ENCODE measurements around the gene BCL2L2. TPM values are rescaled to one million over a fixed set of nuclear protein-coding genes. Genes with fewer than 3 reads are reported as not detected.
A peak's percentile ranks its signal among the peaks of the same experiment; 100 is the strongest.

The BCL2L2 gene
- total and polyA plus RNA-seq, 2 of the 8 experiments (the other 6 are each of a cell fraction or from before 2014, with no cell fraction given): 9.3 to 13.8 TPM

- TF ChIP-seq NRF1 (IDR thresholded peaks at IDR 0.05; ENCODE audit: low read depth, low read length) (no peak), RAD21 (IDR thresholded peaks at IDR 0.05 in 1 of 2, conservative IDR thresholded peaks at IDR 0.05 in 1 of 2; ENCODE audit: low read depth in 2 of 2, low read length in 2 of 2) (peak in 1 of 2 experiments; percentile 33; a peak in 2 of 4 replicates), GTF2F1 (IDR thresholded peaks at IDR 0.05; ENCODE audit: borderline replicate concordance, low read depth, low read length) (no peak), POLR2A (IDR thresholded peaks at IDR 0.05; ENCODE audit: control extremely low read depth in 1 of 2, low read depth in 2 of 2, low read length in 2 of 2) (no peak), ZNF274 (IDR thresholded peaks at IDR 0.05; ENCODE audit: borderline replicate concordance, extremely low read depth, low read length) (no peak), CEBPB (IDR thresholded peaks at IDR 0.05; ENCODE audit: low read depth, low read length) (no peak), YY1 (IDR thresholded peaks at IDR 0.05; ENCODE audit: low read depth, low read length) (no peak), CTBP2 (IDR thresholded peaks at IDR 0.05; ENCODE audit: borderline replicate concordance, insufficient read depth, insufficient read length, low read length) (no peak), PHF8 (conservative IDR thresholded peaks at IDR 0.05; ENCODE audit: low read depth, low read length) (no peak), MAX (IDR thresholded peaks at IDR 0.05) (peak; percentile 56), RBBP5 (IDR thresholded peaks at IDR 0.05; ENCODE audit: borderline replicate concordance, low read depth, low read length) (no peak), BACH1 (IDR thresholded peaks at IDR 0.05; ENCODE audit: low read length) (no peak), SIRT6 (IDR thresholded peaks at IDR 0.05; ENCODE audit: low read length) (no peak), TCF12 (IDR thresholded peaks at IDR 0.05; ENCODE audit: low read depth, low read length) (no peak), SUZ12 (IDR thresholded peaks at IDR 0.05; ENCODE audit: low read length) (no peak), MAFK (IDR thresholded peaks at IDR 0.05; ENCODE audit: low read depth, low read length) (no peak), KDM5A (IDR thresholded peaks at IDR 0.05; ENCODE audit: low read length) (no peak), JUND (IDR thresholded peaks at IDR 0.05; ENCODE audit: low read length) (no peak)
- TF ChIP-seq, protein P1, sequence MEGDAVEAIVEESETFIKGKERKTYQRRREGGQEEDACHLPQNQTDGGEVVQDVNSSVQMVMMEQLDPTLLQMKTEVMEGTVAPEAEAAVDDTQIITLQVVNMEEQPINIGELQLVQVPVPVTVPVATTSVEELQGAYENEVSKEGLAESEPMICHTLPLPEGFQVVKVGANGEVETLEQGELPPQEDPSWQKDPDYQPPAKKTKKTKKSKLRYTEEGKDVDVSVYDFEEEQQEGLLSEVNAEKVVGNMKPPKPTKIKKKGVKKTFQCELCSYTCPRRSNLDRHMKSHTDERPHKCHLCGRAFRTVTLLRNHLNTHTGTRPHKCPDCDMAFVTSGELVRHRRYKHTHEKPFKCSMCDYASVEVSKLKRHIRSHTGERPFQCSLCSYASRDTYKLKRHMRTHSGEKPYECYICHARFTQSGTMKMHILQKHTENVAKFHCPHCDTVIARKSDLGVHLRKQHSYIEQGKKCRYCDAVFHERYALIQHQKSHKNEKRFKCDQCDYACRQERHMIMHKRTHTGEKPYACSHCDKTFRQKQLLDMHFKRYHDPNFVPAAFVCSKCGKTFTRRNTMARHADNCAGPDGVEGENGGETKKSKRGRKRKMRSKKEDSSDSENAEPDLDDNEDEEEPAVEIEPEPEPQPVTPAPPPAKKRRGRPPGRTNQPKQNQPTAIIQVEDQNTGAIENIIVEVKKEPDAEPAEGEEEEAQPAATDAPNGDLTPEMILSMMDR (IDR thresholded peaks at IDR 0.05; ENCODE audit: control extremely low read depth in 1 of 3, insufficient read depth in 1 of 3, low read depth in 1 of 3, low read length in 3 of 3): peak; percentile 26 to 39 (median 32); a peak in 3 of 4 replicates
- TF ChIP-seq, protein P2, sequence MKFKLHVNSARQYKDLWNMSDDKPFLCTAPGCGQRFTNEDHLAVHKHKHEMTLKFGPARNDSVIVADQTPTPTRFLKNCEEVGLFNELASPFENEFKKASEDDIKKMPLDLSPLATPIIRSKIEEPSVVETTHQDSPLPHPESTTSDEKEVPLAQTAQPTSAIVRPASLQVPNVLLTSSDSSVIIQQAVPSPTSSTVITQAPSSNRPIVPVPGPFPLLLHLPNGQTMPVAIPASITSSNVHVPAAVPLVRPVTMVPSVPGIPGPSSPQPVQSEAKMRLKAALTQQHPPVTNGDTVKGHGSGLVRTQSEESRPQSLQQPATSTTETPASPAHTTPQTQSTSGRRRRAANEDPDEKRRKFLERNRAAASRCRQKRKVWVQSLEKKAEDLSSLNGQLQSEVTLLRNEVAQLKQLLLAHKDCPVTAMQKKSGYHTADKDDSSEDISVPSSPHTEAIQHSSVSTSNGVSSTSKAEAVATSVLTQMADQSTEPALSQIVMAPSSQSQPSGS (IDR thresholded peaks at IDR 0.05; ENCODE audit: low read length): no peak
Measured at GRCh38 chr14:23351681-23352505, 45.3 kb downstream of the BCL2L2 start (continued).

Measured in H1 (cell line).